NOMO-1 treated with DMSO at 0.1 percent for 48 hours (cell line): ENCODE results near the gene NRF1.

Experiments
- DNase-seq: peaks from one replicate; lab custom pipeline; 2025; ENCODE audit not compliant: unreplicated experiment; lab: John Stamatoyannopoulos, UW

NRF1 gene

GRCh38 chr7:129768614-129769399 lies 157.3 kb downstream of the NRF1 start:
- DNase-seq: no peak

GRCh38 chr7:129769400-129769774 lies 157.9 kb downstream of the NRF1 start:
- no peak for DNase-seq

DNA sequence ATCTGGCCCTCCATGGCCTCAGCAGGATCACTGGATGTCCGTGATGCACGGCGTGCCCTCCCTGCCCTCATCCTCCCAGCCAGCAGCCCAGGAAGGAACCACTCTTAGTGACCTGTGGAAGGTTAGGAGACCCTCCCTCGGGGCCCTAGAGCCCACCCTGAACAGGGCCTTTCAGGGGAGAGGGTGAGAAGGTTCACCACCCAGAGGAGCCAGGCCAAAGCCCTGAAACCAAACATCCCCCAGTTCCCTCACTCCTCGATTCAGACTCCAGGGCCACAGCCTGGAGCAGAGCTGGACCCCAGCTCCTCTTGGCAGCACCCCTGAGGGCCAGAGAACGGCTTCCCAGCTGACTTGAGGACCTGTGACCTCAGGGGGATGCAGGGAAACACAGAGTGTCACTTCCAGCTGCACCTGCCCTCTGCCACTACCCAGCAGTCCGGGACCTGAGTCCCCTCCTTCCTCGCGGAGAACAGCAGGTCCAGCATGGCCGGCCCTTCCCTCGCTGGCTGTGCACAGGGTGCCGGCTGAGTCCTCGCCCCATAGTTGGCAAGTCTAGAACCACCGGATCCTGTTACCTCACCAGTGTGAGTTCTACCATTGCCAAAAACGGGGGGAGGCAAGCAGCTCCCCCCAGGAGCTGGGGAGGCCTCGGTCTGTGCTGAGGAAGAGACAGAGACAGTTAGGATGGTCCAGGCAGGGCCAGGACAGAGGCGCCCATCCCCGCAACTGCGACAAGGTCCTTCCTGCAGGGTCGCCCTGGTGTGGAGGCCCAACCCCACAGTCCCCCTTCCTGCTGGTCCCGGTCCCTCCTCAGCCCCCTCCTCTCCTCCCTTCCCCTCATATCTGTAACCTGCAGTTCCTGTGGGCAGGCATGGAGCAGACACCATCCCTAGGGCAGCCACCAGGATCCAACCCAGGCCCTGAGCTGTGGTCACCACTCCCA lies 158.6 kb downstream of the NRF1 start:
- DNase-seq: no peak

DNA sequence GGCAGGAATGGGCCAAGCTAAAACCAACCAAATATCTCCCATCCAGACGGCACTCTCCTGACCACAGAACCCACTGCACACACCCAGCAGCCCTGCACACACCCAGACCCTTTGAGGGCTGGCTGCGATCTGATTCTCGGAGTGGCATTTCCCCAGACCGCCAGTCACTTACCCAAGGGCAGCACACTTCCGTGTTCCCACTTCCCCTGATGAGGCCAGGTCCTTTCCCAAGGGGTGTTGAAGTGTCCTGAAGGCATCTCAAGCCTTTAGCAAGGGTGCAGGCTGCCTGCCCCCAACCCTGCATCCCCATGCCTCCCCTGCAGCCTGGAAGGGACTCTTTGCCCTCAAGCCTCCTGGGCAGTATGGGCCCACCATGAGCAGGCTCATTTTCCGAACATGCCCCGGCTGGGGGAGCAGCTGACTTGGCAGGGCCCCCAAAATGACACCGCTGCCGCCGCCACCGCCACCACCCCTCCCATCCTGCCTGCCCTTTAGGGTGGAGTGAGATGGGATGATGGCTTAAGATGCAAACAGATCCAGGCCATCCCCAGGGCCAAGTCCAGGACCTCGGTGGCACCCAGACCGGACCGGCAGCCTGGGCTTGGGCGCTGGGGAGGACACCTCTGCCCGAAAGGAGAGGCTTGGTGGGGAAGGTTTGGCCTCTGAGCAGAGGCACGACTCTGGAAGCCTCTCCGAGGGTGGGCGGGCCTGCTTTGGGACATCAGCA lies 159.8 kb downstream of the NRF1 start:
- no peak for DNase-seq

DNA sequence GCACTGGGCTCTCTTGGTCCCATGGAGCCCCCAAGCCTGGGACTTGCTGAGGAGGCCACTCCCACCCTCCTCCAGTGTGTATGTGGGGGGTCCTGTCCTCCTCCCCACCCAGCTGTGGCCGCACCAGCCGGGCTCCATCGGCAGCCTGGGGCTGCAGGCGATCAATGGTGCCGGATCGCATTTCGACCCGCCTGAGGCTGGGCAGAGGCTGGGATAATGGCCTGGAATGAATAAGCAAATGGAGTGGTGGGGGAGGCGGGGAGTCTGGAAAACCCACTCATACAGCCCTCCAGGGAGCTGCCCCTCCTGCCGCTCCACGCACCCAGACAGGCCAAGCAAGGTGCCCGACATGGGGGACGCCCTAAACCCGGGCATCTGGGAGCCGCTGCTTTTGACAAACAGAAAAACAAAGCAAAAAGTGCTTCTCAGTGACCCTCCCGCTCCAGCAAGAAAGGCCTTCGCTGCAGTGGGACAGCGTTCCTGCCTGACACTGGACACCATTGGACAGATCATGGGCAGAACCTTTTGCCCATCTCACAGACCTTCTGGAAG lies 160.5 kb downstream of the NRF1 start:
- DNase-seq: no peak

DNA sequence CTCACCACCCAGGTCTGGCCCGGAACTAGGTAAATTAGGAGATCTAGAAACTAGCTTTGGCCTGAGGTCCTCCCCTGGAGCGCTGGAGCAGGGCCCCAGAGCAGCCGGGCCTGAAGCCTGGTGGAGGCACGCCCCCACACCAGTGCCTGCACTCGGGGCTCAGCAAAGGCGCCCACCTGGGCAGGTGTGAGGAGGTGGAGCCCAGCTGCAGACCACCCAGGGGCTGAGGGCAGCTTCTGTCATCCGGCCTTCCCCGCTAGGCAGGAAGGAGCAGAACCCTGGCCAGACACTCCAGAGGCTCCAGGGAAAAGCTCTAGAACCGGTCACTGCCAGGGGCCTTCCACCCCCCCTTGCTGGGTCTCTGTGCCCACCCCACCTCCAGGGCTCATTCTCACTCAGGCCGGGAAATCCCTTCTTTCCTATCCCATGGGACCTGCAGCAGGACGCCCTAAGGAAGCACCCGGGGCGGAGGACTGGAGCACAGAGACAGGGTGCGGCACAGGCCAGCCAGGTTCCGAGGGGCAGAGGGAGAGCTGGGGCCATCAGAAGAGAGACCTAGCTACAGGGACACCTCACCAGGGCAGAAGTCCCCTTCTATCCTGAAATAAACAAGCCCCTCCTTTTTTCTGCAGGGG lies 161.2 kb downstream of the NRF1 start:
- no peak for DNase-seq

GRCh38 chr7:129773328-129773731 lies 161.8 kb downstream of the NRF1 start:
- DNase-seq: no peak

GRCh38 chr7:129773871-129774270 lies 162.4 kb downstream of the NRF1 start:
- no peak for DNase-seq

DNA sequence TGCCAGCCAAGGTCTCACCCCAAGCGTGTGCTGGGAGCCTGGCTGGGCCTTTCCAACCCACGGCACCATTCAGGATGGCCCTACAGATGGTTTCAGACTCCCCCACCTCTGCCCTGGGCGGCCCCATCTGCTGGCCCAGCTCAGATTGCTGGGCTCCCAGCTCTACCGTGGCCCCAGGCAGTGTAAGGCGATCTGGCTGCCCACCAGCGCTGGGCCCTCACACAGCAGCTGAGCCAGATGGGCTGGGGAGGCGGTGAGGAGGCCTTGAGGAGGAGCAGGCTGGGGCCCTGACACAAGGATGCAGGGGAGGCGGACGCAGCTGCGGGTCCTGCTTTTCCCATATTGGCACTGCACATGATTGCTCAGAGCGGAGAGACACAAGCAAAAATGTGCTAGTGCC lies 162.8 kb downstream of the NRF1 start:
- no peak for DNase-seq

- DNase-seq: no peak
Measured at GRCh38 chr7:129774871-129775694, 163.6 kb downstream of the NRF1 start.

GRCh38 chr7:129775695-129776361 lies 164.3 kb downstream of the NRF1 start:
- DNase-seq: no peak

DNA sequence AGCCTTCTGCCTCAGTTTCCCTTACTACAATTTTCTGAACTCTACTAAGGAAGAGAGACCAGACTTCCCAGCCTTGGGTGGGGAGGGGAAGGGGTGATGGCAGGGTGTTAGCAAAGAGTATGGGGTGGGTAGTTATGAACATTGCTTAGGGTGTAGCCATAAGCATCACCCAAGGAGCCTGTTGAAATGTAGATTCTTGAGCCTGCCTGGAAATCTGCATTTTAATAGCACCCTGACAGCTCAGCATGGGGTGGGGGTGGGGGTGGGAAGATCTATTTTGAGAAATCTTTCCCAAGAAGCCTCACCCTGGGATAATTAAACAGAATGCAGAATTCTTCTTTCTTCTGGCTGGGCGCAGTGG lies 164.8 kb downstream of the NRF1 start:
- no peak for DNase-seq

GRCh38 chr7:129777195-129777844 lies 165.8 kb downstream of the NRF1 start:
- DNase-seq: no peak

DNA sequence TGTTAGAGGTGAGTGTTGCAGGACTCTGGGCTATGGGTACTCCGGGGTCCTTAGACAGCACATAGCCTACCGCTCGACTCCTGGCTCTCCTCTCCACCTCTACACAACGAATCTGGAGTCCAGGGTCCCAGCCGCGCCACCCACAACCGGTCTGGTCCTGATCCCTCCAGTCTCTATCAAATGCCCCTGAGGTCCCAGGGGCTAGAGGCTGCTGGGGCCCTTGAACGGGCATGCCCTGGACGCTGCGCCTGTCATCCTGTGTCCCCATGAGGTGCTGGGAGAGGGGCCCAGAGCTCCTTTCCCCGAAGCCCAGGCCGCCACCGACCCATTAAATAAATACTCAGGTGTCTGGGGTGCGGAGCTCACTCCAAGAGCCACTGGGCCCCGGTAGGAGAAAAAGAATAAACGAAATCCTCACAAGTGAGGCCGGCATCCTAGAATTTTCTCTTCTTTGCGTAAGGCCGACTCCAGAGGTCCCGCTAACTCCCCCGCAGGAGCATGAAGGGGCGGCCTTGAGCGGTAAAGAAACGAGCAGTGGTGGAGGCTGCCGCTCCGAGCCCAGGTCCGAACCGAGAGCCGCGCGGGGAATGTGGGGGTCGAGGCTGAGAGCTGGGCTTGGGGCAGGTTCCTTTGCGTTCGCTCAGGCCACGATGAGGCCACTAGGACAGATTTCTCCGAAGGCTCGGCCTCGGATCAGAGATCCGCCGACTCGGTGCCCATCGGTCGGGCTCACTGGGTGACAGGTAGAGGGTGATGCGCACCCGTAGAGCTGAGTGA lies 166.7 kb downstream of the NRF1 start:
- no peak for DNase-seq

DNA sequence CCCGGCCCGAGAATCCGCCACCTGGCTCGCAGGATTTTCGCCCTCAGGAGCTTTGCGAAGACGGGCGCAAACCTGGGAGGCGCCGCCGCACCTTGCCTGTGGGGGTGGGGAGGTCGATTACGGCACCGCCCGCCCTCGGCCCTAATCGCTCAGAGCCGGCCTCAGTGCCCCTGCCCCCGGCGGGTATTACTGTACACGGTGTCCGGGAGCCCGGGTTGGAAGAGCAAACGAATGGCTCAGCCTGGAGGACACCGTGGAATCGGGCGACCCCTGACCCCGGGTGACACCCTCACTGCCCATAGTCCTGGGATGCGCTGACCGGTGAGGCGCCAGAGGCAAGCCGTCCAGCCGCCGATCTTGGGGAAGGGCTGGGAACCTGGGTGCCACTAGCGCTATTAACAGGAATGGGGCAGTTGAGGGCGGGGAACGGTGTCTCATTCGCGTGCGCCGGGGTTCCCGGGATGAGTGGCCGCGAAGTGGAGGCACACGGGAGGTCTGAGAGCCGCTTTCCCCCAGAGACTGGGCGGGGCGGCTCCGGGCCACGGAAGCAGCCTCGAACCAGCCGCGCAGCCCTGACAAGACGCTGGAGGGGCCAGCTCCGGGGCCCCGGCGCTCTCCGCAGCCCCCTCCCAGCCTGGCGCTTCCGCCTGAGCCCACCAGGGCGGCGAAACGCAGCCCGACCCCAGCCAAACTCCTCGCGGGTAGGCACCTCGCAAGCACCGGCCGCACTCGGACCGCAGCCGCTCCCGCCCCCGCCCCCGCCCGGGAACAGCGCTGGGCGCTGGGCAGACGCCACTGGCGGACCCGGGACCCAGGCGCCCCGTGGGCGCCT lies 167.5 kb downstream of the NRF1 start:
- DNase-seq: no peak

DNA sequence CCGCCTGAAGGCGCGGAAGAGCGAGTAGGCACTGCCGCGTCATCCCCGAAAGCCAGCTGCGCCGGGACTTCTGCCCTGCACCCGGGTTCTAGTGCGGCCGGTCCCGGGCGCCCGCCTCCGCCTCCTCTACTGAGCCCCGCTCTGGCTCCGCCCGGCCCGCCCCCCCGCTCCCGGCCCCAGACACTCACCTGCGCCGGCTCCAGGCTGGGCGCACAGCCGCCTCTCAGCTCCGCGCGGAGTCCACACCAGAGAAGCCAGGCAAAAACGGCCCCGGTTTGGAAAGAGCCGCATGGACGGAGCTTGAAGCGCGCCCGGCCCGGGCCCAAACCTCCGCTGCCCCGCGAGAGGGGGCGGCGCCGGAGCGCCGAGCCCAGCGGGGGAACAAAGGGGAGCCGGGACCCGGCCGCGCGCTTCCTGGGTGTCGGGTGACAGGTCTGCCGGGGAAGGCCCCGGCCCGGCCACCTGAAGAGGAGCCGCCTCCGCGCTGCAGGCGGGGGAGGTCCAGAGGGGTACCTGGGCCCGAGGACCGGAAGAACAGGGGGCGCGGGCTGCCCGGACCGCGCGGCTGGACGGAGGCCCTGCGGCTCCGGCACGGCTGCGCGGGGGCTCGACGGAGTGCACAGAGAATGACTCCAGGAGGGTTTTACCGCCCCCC lies 168.2 kb downstream of the NRF1 start:
- no peak for DNase-seq
